ENCODE results near the gene BCLAF3.

DNA sequence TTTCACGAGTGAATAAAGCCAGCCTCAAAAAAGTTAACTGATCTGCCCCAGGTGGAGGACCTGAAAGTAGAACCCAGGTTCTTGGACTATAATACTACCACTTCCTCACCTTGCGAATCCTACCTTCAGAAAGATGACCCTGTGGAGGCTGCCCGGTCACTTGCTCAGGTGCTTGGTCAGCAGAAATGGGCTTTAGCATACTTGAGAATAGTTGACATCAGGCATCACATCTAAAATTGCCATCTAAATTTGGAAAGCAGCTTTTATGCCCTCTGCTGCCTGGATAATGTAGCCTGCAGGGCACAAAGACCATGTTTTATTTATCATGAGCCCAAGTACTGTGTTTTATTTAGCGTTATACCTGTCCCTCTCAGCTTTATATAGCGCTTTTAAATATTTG is 3.0 kb downstream of the BCLAF3 start:
- TF ChIP-seq, protein P1, sequence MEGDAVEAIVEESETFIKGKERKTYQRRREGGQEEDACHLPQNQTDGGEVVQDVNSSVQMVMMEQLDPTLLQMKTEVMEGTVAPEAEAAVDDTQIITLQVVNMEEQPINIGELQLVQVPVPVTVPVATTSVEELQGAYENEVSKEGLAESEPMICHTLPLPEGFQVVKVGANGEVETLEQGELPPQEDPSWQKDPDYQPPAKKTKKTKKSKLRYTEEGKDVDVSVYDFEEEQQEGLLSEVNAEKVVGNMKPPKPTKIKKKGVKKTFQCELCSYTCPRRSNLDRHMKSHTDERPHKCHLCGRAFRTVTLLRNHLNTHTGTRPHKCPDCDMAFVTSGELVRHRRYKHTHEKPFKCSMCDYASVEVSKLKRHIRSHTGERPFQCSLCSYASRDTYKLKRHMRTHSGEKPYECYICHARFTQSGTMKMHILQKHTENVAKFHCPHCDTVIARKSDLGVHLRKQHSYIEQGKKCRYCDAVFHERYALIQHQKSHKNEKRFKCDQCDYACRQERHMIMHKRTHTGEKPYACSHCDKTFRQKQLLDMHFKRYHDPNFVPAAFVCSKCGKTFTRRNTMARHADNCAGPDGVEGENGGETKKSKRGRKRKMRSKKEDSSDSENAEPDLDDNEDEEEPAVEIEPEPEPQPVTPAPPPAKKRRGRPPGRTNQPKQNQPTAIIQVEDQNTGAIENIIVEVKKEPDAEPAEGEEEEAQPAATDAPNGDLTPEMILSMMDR (IDR thresholded peaks at IDR 0.05) = no peak
- no peak for TF ChIP-seq POLR2AphosphoS5 (IDR thresholded peaks at IDR 0.05)
- no peak for TF ChIP-seq POLR2A (IDR thresholded peaks at IDR 0.05)
- TF ChIP-seq EP300 (IDR thresholded peaks at IDR 0.05; ENCODE audit: low read depth) = no peak
